ENCODE results near the gene TSHB. TPM values are rescaled to one million over a fixed set of nuclear protein-coding genes. Genes with fewer than 3 reads are reported as not detected.
"Not testable (repeated sequence)": the region's sequence is repeated elsewhere in the genome, so short reads cannot be mapped to it uniquely, and the experiment has no call there.

The TSHB gene
- total RNA-seq (not detected), polyA plus RNA-seq (not detected)

GRCh38 chr1:115029526-115029925 lies at the start of gene TSHB:
Gene TSHB, plus strand, starts transcription at chr1:115029826. Its CDS starts 3,537 bp downstream, at chr1:115033363.
- DNase-seq (ENCODE audit: extremely low spot score), result no peak
- no peak within 1 kb of the TSS for H3K4me3 ChIP-seq (ENCODE audit: low read depth, low read length)
- no peaks in the 10 kb centered on the region for H3K4me1 ChIP-seq (ENCODE audit: insufficient read depth)
- H3K27ac ChIP-seq (ENCODE audit: low read depth), result no peak within 1 kb of the TSS
- H3K36me3 ChIP-seq (ENCODE audit: insufficient read depth), result no peaks in the 10 kb centered on the region

- DNase-seq (ENCODE audit: extremely low spot score), result no peak
- Histone ChIP-seq H3K27ac (ENCODE audit: low read depth) (no peak overlapping the region), H3K4me3 (ENCODE audit: low read depth, low read length) (no peak overlapping the region), H3K4me1 (ENCODE audit: insufficient read depth) (no peaks in the 10 kb centered on the region), H3K36me3 (ENCODE audit: insufficient read depth) (no peaks in the 10 kb centered on the region)
- WGBS, result 55% methylated on average over 1 of the region's 1 CpG
Observed at GRCh38 chr1:114982251-114982650, 47.4 kb upstream of the TSHB start.

- DNase-seq (ENCODE audit: extremely low spot score), result no peak
- H3K27ac ChIP-seq (ENCODE audit: low read depth), result no peak overlapping the region
- H3K4me1 ChIP-seq (ENCODE audit: insufficient read depth), result no peaks in the 10 kb centered on the region
- H3K36me3 ChIP-seq (ENCODE audit: insufficient read depth), result no peaks in the 10 kb centered on the region
- H3K4me3 ChIP-seq (ENCODE audit: low read depth, low read length), result no peak overlapping the region
Observed at GRCh38 chr1:114986286-114986685, 43.3 kb upstream of the TSHB start.

DNA sequence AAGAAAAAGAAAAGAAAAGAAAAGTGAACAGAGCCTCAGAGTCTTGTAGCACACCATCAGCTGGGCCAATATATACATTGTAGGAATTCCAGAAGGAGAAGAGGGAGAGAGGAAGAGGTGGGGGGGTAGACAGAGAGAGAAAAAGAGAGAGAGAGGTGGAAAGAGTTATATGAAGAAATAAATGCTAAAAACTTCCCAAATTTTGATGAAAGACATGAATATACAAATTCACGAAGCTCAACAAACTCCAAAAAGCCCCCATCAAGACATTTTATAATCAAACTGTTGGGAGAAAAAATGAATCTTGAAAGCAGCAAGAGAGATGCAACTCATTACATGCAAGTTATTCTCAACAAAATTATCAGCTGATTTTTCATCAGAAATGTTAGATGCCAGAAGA lies 41.5 kb upstream of the TSHB start:
- H3K36me3 ChIP-seq (ENCODE audit: insufficient read depth), result no peaks in the 10 kb centered on the region
- 82% methylated on average over 1 of the region's 1 CpG for WGBS
- no peak for DNase-seq (ENCODE audit: extremely low spot score)
- H3K27ac ChIP-seq (ENCODE audit: low read depth), result no peak overlapping the region
- no peaks in the 10 kb centered on the region for H3K4me1 ChIP-seq (ENCODE audit: insufficient read depth)
- H3K4me3 ChIP-seq (ENCODE audit: low read depth, low read length), result no peak overlapping the region

DNA sequence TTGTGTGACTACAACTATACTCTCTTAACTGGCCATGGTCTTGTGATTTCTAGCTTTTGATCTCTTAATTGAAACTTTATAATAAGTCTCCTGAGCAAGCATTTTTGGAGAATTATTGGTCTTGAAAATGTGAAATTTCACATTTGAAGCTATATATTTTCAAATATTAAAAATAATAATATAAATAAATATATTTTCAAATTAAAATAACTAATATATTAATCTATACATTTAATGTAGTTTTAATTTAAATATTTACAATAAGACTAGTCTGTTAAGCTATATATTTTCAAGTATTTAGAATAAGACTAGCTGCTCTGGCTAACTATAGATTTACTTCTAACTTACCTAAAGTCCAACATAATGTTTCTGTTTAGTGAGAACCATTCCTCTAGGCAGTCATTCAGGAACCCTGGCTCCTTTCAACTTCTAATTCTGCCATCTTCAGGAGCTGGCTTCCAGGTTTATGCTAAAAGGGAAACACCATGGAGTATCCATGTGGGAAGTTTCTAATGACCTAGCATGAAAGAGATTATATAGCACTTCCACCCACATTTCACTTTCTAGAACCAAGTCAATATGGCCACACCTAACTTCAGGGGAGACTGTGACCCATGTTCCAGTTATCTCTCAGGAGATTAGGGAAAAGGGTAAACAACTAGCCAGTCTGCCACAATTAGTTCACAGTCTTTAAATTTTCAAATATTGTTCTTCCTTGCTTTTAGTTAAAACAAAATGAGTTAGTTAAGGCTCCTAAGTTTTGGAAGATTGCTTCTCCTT lies 31.9 kb upstream of the TSHB start:
- no peak overlapping the region for H3K27ac ChIP-seq (ENCODE audit: low read depth)
- H3K36me3 ChIP-seq (ENCODE audit: insufficient read depth), result no peaks in the 10 kb centered on the region
- DNase-seq (ENCODE audit: extremely low spot score), result no peak
- H3K4me1 ChIP-seq (ENCODE audit: insufficient read depth), result no peaks in the 10 kb centered on the region
- H3K4me3 ChIP-seq (ENCODE audit: low read depth, low read length), result no peak overlapping the region

DNA sequence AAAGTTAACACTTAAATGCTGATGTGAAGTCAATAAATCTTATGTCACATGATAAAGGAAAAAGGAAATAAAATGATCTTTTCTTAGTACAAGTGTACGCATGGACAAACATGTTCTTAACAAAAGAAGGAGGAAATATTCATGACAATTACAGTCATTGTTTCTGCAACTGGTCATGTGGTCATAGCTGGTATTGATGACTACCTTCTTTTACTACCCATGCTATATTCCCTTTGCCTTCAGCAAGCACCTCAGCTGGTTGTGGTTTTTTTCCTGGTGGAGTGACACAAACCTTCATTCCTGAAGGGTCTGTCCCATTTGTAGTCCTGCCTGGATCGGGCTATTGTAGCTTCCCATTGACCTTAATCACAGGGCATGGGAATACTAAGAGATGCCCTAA lies 23.4 kb upstream of the TSHB start:
- H3K4me3 ChIP-seq (ENCODE audit: low read depth, low read length), result no peak overlapping the region
- no peak for DNase-seq (ENCODE audit: extremely low spot score)
- no peaks in the 10 kb centered on the region for H3K4me1 ChIP-seq (ENCODE audit: insufficient read depth)
- WGBS, result 87% methylated on average over 2 of the region's 2 CpGs
- H3K36me3 ChIP-seq (ENCODE audit: insufficient read depth), result no peaks in the 10 kb centered on the region
- H3K27ac ChIP-seq (ENCODE audit: low read depth), result no peak overlapping the region

GRCh38 chr1:115012006-115012405 lies 17.6 kb upstream of the TSHB start:
- WGBS, result 92% methylated on average over 1 of the region's 1 CpG
- peak overlapping the region; percentile 23 for H3K27ac ChIP-seq (ENCODE audit: low read depth)
- no peak for DNase-seq (ENCODE audit: extremely low spot score)

DNA sequence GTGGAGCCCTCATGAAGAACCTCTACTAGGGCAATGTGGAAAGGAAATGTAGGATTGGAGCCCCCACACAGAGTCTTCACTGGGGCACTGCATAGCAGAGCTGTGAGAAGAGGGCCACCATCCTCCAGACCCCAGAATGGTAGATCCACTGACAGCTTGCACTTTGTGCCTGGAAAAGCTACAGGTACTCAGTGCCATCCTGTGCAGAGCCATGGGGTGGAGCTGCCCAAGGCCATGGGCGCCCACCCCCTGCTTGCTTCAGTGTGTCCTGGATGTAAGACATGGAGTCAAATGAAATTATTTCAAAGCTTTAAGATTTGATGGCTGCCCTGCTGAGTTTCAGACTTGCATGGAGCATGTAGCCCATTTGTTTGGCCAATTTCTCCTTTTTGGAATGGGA lies 17.2 kb upstream of the TSHB start:
- Histone ChIP-seq H3K4me1 (ENCODE audit: insufficient read depth) (no peaks in the 10 kb centered on the region), H3K36me3 (ENCODE audit: insufficient read depth) (no peaks in the 10 kb centered on the region), H3K27ac (ENCODE audit: low read depth) (no peak overlapping the region), H3K4me3 (ENCODE audit: low read depth, low read length) (no peak overlapping the region)
- 56% methylated on average over 1 of the region's 1 CpG for WGBS
- DNase-seq (ENCODE audit: extremely low spot score), result no peak

More at GRCh38 chr1:115012006-115012405, 17.6 kb upstream of the TSHB start:
- Histone ChIP-seq H3K36me3 (ENCODE audit: insufficient read depth) (no peaks in the 10 kb centered on the region), H3K4me3 (ENCODE audit: low read depth, low read length) (no peak overlapping the region), H3K4me1 (ENCODE audit: insufficient read depth) (no peaks in the 10 kb centered on the region)

DNA sequence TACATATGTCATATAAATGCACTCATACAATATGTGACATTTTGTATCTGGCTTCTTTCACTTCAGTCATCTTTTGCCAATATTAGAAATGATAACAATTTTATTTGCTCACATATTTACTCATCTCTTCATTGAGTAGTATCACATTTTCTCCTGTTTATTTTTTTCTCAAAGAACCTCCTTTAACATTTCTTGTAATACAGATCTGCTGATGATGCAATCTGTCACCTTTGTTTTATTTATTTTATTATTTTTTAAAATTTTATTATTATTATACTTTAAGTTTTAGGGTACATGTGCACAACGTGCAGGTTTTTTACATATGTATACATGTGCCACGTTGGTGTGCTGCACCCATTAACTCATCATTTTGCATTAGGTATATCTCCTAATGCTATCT lies 15.8 kb upstream of the TSHB start:
- WGBS, result 88% methylated on average over 2 of the region's 2 CpGs
- no peak overlapping the region for H3K27ac ChIP-seq (ENCODE audit: low read depth)
- no peak for DNase-seq (ENCODE audit: extremely low spot score)
- no peak overlapping the region for H3K4me3 ChIP-seq (ENCODE audit: low read depth, low read length)
- no peaks in the 10 kb centered on the region for H3K36me3 ChIP-seq (ENCODE audit: insufficient read depth)
- H3K4me1 ChIP-seq (ENCODE audit: insufficient read depth), result no peaks in the 10 kb centered on the region

DNA sequence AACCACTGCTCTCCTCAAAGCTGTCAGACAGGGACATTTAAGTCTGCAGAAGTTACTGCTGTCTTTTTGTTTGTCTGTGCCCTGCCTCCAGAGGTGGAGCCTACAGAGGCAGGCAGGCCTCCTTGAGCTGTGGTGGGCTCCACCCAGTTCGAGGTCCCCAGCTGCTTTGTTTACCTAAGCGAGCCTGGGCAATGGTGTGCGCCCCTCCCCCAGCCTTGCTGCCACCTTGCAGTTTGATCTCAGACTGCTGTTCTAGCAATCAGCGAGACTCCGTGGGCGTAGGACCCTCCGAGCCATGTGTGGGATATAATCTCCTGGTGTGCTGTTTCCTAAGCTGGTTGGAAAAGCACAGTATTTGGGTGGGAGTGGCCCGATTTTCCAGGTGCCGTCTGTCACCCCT lies 10.1 kb upstream of the TSHB start:
- not testable (repeated sequence) for H3K27ac ChIP-seq (ENCODE audit: low read depth); H3K36me3 ChIP-seq (ENCODE audit: insufficient read depth); H3K4me3 ChIP-seq (ENCODE audit: low read depth, low read length); DNase-seq (ENCODE audit: extremely low spot score); H3K4me1 ChIP-seq (ENCODE audit: insufficient read depth)
- WGBS, result 89% methylated on average over 9 of the region's 9 CpGs

- Histone ChIP-seq H3K4me1 (ENCODE audit: insufficient read depth) (no peaks in the 10 kb centered on the region), H3K27ac (ENCODE audit: low read depth) (no peak overlapping the region), H3K4me3 (ENCODE audit: low read depth, low read length) (no peak overlapping the region), H3K36me3 (ENCODE audit: insufficient read depth) (no peaks in the 10 kb centered on the region)
- WGBS, result 72% methylated on average over 1 of the region's 1 CpG
- no peak for DNase-seq (ENCODE audit: extremely low spot score)
Observed at GRCh38 chr1:115021145-115021544, 8.5 kb upstream of the TSHB start.

DNA sequence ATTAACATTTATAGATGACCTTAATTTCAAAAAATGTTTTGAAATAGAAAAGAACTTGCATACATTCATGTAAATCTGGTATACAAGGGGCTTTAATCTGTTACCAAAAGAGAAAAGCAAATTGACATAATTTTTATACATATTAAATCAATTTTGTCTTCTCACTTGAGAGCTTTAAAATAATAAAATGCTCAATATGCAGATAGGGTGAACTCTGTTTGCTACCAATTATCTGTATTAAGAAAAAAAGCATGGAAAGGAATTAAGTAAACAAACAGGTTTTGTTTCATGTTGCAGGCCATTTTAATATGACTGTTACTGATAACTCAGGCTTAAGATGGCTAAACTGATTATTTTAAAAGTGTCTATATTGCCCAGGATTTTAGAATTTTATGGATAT lies 6.0 kb upstream of the TSHB start:
- Histone ChIP-seq H3K36me3 (ENCODE audit: insufficient read depth) (no peaks in the 10 kb centered on the region), H3K4me3 (ENCODE audit: low read depth, low read length) (no peak overlapping the region), H3K27ac (ENCODE audit: low read depth) (no peak overlapping the region), H3K4me1 (ENCODE audit: insufficient read depth) (no peaks in the 10 kb centered on the region)
- no peak for DNase-seq (ENCODE audit: extremely low spot score)

DNA sequence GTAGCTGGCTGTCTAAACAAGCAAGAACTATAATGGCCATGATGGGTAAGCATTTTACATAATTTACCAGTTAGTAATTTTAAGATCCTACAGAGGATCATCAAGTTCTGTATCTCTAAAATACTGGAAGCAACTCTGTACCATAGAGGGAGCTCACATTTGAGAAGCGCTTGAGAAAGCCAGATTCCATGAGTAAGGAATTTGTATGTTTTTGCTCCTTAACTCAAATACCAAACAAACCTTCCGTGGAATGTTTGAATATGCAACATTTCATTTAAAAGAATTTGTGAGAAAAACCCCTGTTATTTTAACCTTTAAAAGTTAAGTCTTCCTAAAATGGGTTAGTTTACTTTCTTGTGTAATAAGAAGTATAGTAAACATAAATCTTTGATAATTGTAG lies 2.0 kb downstream of the TSHB start:
- 55% methylated on average over 2 of the region's 2 CpGs for WGBS

GRCh38 chr1:115035652-115036051 lies 6.0 kb downstream of the TSHB start:
- no peak for DNase-seq (ENCODE audit: extremely low spot score)
- 36% methylated on average over 1 of the region's 1 CpG for WGBS
- no peak overlapping the region for H3K4me3 ChIP-seq (ENCODE audit: low read depth, low read length)
- H3K36me3 ChIP-seq (ENCODE audit: insufficient read depth), result no peaks in the 10 kb centered on the region
- H3K4me1 ChIP-seq (ENCODE audit: insufficient read depth), result no peaks in the 10 kb centered on the region
- H3K27ac ChIP-seq (ENCODE audit: low read depth), result no peak overlapping the region

More for the DNA sequence above, 2.0 kb downstream of the TSHB start:
- no peak for DNase-seq (ENCODE audit: extremely low spot score)
- no peaks in the 10 kb centered on the region for H3K36me3 ChIP-seq (ENCODE audit: insufficient read depth)
- no peak overlapping the region for H3K27ac ChIP-seq (ENCODE audit: low read depth)
- no peak overlapping the region for H3K4me3 ChIP-seq (ENCODE audit: low read depth, low read length)
- H3K4me1 ChIP-seq (ENCODE audit: insufficient read depth), result no peaks in the 10 kb centered on the region
